ENCODE data around the gene ACOXL.
A peak's percentile ranks its signal among the peaks of the same experiment; 100 is the strongest.
"Not testable (repeated sequence)": the region's sequence is repeated elsewhere in the genome, so short reads cannot be mapped to it uniquely, and the experiment has no call there.

Gene ACOXL

DNA sequence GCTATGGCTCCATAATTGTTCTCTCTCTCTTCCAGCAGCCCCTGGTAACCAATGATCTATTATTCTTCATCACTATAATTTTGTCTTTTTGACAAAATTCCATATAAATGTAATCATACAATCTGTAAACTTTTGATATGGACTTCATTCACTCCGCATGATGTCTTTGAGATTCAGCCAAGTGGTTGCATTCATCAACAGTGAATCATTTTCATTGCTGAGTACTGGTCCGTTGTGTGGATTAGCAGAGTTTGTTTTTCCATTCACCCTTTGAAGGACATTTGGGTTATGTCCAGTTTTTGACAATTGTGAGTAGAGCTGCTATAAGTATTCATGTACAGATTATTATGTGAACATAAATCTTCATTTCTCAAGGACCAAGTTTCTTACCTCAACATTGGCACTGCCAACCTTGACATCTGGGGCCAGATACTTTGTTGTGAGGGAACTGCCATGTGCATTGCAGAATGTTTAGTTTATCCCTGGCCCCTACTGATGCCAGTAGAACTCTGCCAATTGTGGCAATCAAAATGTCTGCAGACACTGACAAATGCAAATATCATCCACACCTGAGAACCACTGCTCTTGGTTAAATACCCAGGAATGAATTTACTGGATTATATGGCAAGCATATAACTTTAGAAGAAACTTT is 340.0 kb downstream of the ACOXL start:
- DNase-seq = no peak

DNA sequence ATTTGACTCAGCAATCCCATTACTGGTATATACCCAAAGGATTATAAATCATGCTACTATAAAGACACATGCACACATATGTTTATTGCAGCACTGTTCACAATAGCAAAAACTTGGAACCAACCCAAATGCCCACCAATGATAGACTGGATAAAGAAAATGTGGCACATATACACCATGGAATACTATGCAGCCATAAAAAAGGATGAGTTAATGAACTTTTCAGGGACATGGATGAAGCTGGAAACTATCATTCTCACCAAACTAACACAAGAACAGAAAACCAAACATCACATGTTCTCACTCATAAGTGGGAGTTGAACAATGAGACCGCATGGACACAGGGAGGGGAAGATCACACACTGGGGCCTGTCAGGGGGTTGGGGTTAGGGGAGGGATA is 350.3 kb downstream of the ACOXL start:
- DNase-seq = not testable (repeated sequence)

DNA sequence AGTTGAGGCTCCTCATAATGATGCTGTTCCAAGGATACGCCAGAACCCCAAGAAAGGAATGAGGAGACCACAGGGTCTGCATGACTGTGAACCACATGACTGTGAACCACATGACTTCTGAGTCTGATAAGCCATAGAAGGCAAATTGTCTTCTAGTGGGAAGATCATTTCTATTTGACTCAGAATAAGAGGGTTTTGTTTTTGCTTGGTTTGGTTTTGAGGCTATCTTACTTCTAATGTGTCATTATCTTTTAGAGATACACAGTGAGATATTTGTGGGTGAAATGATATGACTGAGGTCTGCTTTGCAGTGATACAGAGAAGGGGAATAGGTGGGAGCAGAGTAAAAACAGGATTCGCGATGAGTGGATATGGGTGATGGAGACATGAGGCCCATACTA is 359.4 kb downstream of the ACOXL start:
- DNase-seq = no peak

DNA sequence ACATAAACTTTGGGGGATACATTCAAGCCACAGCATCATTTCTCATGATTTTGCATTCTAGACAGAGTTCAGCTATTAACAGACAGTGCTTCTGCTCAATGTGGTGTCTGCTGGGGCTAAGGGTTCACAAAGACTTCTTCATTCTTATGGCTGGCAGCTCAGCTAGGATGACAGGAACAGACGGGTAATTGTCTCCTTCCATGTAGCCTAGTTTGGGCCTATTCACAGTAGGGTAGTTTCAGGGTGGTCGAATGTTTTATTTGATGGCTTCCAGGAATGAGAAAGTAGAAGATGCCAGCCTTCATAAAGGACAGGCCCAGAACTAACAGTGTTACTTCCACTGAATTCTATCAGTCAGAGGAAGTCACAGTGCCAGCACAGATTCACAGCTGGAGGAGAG is 362.3 kb downstream of the ACOXL start:
- DNase-seq = no peak

DNA sequence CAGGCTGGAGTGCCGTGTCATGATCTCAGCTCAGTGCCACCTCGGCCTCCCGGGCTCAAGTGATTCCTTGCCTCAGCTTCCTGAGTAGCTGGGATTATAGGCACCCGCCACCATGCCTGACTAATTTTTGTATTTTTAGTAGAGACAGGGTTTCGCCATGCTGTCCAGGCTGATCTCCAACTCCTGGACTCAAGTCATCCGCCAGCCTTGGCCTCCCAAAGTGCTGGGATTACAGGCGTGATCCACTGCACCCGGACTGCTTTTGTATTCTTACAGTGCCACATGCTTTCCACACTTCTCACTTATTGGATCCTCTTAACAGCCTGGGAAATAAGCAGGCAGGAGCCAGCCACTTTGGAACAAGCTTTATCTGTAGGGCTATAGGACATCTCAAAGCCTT is 363.1 kb downstream of the ACOXL start:
- DNase-seq = no peak

DNA sequence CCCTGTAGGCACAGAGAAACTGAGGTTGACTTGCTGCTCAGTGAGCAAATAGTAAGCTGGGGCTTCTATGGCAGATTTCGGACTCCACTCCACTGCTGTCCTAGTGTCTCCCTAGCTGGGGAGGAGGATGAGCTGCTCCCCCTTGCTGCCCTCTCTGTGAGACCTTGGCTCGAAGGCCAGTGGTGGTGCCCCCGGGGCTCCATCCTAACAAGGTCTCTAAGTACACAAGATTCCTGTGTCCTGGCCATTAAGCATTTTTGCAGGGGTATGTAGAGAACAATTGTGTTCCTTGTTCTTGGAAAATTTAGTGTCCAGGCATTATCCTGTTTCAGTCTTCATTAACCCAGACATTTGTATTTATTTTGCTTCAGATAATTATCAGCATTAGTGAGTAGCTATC is 367.0 kb downstream of the ACOXL start:
- no peak for DNase-seq

DNA sequence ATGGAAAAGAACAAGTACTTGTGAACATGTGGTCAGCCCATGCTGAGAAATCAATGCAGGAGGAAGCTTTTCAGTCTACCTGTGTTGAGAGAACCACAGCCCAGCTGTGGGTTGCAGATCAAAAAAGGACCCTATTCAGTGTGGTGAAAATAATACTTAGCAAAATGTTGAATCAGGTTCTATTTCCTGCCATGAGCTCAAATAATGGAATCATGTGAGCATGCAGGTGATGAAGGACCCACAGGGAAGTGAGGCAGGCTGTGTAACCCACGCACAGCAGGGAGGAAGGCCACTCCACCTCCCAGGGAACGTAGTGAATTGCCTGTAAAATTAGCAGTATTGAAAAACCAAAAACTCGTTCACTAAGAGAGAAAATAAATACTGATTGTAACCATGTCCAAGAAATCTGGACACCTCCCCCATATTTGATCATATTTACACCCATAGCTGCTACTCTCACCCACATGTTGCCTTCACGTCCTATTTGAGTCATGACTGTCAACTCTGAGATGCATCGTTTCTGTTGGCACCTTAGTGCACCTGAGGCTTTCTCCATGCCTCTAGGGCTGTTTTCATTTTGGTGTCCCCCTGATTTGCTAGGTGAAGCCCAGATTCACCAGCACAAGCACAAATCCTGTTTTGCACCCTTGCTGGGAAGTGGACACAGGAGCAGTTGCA is 367.9 kb downstream of the ACOXL start:
- no peak for DNase-seq

DNA sequence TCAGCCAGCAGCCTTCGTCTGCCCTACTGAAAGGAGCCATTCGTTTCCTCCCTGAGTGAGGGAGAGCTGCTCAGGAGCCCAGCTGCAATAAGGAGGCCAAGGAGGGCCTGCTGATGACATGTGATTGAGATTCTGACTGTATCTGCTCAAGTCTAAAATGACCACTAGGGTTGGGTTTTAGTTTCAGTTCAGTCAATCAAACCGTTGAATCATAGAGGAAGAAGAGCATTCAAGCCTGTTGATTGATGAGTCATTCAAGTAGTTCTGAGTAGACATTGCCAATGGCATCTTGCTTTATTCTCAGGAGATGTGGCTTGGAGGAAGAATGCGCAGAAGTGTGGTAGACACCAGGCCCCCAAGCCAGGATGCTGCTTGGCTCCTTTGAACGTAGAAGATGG is 368.4 kb downstream of the ACOXL start:
- DNase-seq = no peak

DNA sequence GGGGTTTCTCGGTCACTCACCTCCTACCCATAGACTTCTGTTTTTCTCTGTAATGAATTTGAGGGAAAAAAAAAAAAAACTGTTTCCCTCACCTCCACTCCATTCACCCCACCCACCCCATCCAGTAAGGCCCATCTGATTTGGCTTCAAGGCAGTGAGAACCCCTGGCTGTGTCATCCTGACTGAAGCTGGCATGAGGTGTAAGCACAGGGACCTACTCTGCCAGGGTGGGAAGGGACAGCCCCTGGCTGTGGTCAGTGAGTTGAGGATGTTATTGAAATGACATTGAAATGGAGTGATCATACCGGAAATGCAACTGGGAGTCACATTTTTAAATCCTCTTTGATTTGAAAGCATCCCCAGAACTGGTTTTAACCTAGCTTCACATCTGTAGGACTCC is 369.2 kb downstream of the ACOXL start:
- DNase-seq = no peak

DNA sequence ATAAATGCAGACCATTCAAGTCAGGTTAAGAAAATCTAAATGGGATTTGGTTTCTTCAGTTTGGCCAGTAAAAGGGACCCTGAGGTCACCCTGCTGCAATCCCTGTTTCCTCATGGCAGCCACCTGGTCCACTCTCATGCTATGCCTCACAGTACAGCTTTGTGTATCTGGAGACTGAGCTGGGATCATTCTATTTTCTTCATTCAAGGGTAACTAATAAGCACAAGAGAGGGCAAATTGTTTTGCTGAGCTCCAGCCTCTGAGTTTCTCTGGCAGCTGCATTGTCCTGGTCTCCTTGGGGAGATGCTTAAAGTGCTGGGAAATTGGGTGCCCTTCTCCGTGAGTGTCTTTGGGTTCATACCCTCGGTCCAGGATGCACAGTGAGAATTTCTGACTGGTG is 369.8 kb downstream of the ACOXL start:
- DNase-seq = no peak

DNA sequence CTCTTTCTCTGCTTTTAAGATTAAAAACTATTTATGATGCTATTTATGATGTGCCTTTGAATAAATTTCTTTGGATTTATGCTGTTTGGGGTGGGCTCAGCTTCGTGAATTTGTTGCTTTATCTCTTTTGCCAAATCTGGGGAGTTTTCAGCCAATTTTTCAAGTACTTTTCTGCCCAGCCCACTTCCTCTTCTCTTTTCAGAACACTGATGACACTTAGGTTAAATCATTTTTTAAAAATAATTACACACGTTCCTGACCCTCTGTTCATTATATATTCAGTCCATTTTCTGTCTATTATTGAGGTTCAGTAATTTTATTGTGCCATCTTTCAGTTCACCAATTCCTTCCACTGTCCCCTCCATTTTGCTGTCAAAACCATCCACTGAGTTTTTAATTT is 373.6 kb downstream of the ACOXL start:
- DNase-seq = no peak

DNA sequence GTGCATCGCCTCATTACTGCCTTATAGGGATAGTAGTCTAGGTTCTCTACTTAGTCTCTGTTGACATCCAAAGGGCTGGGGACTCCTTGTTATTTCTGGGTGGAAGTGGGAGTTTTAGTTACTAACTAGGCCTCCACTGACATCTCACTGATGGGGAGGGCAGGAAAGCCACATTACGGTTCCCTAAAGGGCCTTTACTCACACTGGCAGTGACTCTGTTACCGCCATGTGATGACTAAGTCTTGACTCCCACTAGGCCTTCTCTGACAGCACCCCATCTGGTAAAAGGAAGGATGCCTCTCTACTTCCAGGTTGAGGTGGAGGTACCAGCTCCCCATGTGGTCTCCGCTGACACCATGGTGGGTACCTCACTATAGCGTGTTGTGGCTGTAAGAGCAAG is 374.3 kb downstream of the ACOXL start:
- DNase-seq = no peak

DNA sequence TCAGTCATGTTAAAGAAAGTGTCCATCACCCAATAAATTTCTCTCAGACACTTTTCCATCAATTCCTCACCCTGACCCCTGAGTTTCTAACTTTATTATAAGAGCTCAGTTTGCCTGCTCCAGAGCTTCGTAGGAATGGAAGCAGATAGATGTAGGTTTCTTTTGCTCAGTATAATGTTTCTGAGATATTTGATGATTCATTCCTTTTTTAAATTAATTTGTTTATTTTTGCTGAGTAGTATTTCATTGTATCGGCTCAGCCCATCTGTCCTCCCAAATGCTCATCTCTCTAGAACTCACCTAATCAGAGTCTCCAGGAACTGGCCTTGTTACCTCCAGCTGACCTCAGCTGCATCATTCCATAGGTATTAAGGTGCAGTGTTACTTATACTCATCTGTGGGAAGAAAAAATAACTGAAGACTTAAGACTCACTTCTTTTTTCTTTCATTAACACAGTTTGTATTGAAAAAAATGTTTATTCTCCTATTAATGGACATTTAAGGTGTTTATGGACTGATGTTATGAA is 376.4 kb downstream of the ACOXL start:
- DNase-seq = no peak

DNA sequence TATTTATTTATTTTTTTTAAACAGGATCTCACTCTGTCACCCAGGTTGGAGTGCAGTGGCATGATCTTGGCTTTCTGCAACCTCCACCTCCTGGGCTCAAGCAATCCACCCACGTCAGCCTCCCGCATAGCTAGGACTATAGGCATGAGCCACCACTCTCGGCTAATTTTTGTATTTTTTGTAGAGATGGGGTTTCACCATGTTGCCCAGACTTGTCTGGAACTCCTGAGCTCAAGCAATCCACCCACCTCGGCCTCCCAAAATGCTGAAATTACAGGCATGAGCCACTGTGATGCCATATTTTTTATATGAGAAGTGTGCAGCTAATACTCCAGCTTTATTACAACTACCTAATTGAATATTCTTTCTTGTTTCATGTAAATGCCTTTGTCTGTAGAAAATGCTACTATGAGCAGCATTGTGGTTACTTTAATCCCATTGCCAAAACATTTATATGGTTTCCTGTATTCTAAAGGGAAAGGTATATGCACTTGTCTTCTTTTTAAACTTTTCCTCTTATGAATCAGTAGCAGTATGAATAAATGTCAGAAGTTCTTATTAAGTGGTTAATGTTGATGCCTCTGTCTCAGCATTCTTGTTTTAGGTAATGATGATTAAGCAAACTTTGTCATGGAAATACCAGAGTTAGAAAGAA is 378.9 kb downstream of the ACOXL start:
- DNase-seq = no peak

DNA sequence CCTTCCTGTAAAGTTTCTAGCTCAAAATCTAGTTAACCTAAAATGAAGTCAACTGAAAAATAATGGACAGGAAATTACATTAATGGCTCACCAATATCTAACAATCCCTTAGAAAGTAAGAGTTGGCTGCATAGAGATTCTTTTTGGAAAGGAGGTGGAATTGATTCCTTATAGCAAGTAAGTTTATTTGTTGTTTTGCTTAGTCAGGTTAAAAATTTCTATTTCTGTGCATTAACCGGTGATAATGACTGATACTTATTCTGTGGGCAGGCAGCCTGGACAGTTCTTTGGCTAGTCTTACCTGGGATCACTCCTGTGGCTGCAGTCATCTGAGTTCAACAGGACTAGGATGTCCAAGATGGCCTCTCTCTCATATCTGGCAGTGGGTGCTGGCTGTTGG is 381.5 kb downstream of the ACOXL start:
- DNase-seq = no peak

DNA sequence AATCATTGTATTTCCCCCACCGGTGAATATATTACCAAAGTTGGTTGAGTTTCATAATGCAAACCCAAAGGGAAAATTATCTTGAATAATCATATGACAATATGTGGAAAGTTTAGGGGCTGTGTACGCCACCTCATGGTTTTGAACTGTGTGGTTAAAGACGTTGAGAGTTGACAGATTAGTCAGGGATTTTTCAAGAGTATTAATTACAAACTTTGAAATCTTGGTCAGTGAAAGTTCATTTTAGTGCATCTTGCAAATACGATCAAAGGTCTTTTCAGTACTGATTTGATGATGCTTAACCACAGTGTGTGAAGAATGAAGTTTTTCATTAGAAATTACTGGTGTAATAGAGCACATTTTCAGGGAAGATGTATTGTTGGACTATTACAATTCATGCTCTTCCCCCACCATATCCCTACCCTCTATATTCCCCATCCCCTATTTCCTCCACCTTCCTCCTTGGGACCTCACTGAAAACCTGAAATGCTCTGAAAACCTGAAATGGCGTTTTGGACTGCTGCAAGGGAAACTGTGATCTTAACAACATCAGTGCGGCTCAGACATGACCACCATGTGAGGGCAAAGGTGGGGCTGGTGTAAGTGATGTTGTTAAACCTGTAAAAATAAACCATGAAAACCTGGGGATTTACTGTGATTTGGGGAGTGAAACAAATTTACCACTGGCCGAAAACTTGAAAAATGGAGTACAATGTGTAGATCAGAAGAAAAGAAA is 383.8 kb downstream of the ACOXL start:
- DNase-seq = no peak

DNA sequence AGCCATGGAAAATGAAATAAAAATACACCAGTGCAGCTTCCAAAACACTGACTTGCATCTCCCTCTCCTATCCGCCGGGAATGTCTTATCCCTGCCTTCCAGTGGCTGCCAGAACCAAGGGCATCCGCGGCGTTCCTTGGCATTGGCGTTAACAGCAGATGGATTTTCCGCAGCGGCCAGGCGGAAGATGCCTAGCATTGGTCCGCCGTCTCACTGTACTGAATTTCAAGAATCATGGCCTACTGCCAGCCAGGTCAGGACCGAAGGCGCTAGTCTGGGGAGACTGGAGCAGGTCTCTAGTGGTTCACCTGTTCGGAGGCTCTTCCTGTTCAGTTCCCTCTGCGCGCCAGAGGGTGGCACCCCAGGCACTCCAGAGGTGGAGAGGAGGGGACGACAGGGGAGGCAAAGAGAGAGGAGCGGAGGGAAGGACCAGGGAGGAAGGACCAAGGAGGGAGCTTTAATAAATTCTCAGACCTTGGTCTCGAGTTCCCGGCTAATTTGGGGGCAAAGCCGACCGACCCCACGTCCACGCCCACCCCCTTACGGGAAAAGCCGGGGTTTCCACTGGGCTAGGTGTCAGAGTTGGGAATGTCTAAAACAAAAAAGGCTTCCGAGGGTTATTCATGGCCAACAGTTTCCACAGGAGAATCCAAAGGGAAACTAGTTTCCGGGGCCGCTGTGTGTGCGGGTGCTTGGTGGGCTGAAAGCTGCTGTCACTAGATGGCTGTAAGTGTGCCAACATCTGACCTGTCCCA is 384.6 kb downstream of the ACOXL start:
- DNase-seq = peak; percentile 61 to 65

DNA sequence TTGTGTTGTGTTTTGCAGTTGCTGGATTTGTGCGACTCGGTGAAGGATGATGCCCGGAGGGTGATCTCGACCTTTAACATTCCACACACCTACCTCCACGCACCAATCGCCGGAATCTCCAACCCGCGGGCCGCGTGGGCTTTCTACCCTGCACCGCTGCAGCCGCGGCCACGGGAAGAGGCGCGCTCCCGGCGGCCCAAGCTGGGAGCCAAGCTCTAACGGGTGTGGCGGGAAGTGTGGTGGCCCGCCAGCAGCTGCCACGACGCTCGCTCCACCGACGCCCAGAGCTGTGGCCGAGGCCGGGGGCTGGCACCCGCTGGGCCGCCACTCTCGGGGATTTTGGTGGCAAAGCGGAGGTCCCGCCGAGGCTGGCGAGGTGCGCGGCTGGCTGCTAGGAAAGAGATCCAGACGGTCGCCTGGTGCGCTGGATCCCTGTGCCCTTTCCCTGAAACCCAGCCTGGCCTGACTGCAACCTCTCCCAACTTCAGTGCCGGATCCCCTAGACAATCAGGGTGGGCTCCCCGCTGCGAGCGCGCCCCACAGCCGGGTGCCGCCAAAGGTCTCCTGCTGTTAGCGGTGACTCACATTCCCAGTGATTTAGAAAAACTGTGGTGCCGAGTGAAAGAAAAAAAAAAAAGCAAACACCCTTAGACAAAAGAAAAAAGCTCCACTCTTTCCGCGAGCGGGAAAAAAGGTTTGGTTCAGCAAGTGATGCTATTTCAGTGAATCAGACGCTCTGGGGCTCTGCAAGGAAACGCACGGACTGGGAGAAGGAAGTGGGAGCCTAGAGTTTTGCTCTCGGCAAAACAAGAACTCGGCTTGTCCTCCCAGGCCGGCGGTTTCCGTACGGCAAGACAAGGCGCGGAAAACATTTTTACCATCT is 385.5 kb downstream of the ACOXL start:
- peak in 1 of 2 experiments; percentile 13 for DNase-seq

DNA sequence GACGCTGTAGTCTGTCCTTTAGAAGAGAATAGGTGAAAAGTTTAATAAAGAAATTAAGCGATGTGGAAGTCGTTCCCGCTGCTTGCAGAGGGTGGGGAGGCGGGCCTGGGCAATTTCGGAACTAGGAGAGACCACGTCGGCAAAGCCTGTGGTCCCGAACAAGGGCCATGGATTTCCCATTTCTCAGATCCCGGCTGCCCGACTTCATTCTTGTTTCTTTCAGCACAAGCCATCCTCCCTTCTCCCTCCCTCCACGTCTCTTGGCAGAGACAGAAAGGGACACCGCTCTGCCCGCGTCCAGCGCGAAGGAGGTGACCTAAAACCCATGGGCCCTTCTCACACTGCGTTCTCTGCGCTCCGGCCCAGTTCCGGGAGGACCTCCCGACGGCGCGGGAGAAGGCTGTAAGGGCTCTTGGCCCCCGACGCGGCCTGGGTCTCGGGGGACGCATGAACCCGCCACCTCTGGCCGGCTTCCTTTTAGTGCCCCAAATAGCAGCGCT is 386.2 kb downstream of the ACOXL start:
- DNase-seq = no peak

DNA sequence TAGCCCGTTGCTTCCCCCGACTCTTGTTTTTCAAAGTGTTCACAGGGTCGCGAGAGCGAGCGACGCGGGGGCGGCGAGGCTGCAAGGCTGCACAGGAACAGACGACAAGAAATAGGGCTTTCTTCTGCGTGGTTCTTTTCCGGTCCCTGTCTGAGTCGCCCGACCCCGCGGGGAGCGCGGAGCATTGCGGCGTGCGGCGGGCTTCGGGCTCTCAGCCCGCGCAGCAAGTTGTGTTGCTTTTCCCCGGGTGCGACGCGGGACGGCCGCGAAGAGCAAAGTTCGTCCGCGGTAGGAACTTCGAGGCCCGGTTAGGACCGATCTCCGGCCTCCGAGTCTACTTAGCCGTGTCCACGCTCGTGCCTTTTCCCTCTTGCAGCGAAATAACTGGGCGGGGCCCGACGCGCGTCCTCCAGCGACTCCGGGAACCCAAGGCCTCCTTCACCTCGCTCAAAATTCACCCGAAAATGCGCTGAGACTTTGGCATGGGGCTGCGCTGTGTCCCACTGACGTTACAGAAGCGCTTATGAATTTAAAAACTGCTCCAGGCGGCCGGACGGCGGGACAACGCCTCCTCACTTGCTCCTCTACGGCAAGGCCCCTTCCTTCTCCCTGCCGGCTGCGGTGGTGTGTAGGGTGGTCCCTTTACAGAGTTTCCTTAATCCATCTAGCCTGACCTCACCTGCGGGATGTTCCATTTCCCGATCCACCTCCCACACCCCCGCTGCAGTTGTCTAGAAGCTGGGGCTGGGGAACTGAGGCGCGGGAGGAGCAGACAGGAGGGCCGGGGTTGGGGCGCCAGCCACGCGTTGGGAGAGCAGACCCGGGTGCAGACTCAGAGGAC is 386.8 kb downstream of the ACOXL start:
- DNase-seq = peak; percentile 20 to 26

Data from activated CD4-positive, alpha-beta T cell treated with anti-CD3 and anti-CD28 coated beads, Interleukin-2, amount 50 U/mL, for 4 hours (primary cell).